ENCODE data around the gene PTAFR. TPM values are rescaled to one million over a fixed set of nuclear protein-coding genes. Genes with fewer than 3 reads are reported as not detected.

Gene PTAFR
- polyA plus RNA-seq, 4 donors: 2.3 to 3.9 (median 2.7) TPM

DNA sequence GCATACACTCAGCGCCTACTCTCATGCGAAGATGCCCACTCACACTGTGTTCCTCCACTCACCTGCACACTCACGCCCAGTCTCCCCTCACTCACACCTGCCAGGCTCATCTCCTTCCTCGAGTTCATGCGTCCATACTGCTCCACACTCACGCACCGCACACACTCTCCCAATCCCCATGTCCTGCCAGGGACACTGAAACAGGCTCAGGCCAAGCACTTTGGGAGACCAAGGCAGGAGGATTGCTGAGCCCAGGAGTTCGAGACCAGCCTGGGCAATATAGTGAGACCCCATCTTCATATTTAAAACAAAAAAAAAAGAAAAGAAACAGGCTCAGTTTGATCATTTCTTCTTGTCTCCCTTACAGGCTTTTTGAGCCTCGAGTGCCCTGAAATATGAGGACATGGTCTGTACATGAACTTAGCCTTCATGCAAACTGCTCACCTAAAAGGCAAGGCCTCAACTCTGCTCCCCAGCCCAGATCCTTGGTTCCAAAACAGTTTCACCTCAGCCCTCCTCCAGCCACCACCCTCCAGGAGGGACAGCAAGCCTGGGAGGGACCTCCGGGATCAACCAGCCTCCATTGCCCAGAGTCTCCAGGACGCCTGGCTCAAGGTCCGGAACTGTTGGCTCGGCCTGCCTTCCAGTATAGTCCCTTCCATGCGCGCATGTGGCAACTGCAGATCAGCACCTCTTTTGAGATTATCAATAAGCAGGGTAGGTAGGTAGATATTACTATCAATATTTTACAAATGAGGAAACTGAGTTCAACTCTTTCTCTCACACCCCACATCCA is 2.4 kb upstream of the PTAFR start:
- no peak for DNase-seq (ENCODE audit: low read depth in 4 of 4, low spot score in 3 of 4)

DNA sequence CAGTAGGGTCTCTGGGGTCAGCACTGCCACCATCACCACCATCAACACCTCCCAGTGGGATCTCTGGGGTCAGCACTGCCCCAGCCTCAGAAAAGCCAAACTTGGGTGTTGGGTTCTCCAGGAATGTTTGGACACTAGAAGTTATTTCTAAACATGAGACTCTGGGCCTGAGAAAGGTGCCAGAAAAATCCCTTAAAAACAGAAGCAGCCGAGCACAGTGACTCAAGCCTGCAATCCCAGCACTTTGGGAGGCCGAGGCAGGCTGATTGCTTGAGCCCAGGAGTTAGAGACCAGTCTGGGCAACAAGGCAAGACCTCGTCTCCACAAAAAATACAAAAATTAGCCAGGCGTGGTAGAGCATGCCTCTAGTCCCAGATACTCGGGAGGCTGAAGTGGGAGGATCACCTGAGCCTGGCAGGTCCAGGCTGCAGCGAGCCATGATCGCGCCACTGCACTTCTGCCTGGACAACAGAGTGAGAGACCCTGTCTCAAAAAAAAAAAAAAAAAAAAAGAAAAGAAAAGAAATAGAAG is 470 bp downstream of the PTAFR start:
- no peak for DNase-seq (ENCODE audit: low read depth in 4 of 4, low spot score in 3 of 4)

DNA sequence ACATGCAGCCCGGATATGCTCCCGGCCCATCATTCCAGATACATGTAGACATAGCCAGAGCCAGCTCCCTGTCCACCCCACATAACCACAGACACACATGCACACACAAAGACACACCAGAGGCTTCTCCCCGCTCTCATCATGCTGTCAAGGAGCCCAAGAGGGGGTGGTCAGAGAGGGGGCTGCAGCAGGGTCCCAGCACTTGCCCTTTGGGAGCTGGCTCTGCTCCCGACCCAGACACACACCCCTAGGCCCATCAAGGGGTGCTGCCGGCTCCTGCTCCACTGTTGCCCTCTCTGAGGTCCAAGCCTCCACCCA is 2.6 kb downstream of the PTAFR start:
- DNase-seq (ENCODE audit: low read depth in 4 of 4, low spot score in 3 of 4): no peak

DNA sequence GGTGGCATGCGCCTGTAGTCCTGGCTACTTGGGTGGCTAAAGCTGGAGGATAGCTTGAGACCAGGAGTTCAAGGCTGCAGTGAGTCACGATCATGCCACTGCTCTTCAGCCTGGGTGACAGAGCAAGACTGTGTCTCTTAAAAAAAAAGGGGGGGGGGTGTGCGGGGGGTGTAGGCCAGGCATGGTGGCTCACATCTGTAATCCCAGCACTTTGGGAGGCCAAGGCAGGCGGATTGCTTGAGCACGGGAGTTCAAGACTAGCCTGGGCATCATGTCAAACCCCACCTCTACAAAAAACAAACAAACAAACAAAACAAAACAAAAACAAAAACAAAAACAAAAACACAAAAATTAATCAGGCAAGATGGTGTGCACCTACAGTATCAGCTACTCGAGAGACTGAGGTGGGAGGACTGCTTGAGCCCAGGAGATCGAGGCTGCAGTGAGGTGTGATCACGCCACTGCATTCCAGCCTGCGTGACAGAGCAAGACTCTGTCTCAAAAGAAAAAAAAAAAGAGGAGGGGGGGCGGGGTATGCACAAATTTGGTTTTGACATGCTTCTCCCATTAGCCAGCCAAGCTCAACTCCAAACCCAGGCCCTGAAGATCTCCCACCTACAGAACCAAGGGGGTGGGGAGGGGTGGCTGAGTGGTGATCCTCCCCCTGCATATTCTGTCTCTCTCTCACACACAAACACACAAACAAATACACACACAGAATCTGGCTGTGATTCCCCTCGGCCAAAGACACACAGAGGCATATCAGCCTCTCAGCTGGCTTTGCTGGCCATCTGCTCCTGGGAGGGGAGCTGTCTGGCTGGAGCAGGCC is 3.1 kb downstream of the PTAFR start:
- no peak for DNase-seq (ENCODE audit: low read depth in 4 of 4, low spot score in 3 of 4)

DNA sequence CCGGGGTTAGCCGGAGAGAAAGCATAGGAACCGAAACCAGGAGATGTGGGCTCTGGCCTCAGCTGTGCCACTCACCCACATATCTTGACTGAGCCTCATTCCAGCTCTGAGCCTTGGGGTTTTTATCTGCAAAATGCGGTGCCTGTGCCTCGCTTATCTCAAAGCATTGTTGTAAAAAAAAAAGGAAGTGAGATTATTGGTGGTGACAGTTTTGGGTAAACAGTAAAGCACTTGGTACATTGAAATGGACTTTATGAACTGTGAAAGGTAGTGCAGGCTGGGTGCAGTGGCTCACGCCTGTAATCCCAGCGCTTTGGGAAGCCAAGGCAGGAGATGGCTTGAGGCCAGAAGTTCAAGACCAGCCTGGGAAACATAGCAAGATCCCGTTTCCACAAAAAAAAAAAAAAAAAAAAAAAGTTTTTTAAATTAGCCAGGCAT is 3.8 kb downstream of the PTAFR start:
- DNase-seq (ENCODE audit: low read depth in 4 of 4, low spot score in 3 of 4): no peak

DNA sequence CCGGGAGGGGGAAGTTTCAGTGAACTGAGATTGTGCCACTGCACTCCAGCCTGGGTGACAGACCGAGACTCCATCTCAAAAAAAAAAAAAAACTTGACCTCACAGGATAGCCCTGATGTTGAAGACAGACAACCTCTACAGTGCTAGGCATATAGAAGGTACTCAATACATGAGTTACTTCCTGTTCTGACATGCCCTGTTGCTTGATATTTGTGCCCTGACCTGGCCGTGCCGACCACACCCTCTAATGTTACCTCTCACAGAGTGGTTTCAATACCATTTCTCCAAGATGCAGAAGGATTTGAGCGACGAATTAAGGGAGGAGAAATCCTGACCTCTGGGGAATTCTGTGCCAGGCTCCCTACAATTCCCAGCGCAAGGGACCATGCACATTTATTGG is 5.2 kb downstream of the PTAFR start:
- no peak for DNase-seq (ENCODE audit: low read depth in 4 of 4, low spot score in 3 of 4)

DNA sequence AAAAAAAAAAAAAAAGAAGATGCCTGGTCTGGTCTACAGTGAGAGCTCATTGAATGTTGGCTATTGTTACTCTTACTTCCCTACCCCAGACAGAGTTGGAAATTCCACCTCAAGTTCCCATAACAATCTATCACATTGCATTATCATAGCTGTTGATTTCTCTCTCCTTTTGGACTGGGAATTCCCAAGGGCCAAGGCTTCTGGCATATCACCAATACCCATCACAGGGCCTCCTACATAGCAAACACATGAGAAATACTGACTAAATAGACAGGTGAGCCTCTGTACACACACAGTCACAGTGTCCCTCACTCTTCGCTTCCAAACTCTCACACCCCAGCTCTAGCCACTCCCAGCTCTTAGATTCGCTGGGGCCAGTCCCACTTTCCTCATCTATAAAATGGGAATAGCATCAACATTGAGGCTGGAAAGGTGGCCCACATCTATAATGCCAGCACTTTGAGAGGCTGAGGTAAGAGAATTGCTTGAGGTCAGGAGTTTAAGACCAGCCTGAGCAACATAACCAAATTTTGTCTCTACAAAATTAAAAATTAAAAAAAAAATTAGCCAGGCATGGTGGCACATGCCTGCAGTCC is 6.4 kb downstream of the PTAFR start:
- DNase-seq (ENCODE audit: low read depth in 4 of 4, low spot score in 3 of 4): no peak

DNA sequence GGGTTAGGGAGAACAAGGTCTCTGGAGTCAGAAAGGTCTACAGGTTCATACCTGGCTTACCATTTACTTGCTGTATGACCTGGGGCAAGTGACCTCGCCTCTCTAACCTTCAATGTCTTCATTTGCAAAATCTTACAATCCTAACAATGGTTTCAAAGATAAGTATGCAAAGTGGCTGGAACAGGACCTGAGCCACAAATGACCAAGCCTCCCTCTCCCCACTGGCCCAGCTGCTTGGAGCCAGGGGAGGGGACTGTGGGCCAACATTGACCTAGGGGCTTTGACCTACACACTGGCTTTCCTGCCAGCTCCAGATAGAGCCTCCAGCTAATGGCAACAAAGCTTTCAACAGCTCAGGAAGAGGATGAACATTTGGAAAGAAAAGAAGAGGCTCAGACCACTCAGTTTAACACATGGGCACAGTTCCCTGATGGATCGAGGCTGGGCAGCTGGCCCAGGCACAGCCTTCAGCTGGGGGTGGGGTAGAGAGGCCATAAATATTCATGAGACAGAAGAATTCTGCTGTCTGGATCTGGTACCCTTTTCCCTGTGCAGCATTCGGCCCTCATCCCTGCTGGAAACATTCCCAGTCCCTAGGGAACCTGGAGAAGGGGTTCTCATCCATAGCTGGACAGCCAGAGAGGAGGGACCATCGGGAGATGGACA is 12.9 kb downstream of the PTAFR start:
- DNase-seq (ENCODE audit: low read depth in 4 of 4, low spot score in 3 of 4): no peak

DNA sequence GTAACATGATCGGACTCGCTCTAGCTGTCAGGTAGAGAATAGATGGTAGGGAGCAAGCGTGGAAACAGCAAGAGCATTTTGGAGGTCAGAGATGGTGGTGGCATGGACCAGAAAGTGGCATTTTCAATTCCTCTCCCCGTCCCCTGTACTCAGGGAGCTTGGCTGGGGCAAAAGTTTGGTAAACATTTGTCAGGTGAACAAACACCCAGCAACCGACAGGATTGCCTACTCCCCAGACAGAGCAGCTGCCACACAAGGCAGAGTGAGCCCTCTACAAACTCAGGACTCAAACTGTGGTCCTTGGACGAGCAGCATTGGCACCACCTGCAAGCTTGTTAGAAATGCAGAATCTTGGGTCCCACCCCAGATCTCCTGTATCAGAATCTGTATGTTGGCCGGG is 14.3 kb downstream of the PTAFR start:
- no peak for DNase-seq (ENCODE audit: low read depth in 4 of 4, low spot score in 3 of 4)

DNA sequence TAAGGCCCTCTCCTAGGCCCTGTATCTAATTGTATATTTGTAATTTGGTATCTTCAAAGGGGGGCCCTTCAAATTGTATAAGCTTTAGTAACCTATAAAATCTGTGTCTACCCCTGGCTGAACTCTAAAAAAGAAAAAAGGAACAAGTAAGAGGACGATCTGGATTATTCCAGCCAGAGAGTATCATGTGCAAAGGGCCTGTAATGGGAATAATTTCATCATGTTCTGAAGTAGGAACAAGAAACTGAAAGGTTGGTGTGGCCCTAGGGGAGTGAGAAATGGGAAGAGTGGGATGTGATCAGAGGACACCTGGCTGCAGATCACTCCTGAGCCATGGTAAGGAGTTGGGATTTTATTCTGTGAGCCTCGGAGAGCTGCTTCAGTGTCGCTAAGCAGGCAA is 14.7 kb downstream of the PTAFR start:
- no peak for DNase-seq (ENCODE audit: low read depth in 4 of 4, low spot score in 3 of 4)

DNA sequence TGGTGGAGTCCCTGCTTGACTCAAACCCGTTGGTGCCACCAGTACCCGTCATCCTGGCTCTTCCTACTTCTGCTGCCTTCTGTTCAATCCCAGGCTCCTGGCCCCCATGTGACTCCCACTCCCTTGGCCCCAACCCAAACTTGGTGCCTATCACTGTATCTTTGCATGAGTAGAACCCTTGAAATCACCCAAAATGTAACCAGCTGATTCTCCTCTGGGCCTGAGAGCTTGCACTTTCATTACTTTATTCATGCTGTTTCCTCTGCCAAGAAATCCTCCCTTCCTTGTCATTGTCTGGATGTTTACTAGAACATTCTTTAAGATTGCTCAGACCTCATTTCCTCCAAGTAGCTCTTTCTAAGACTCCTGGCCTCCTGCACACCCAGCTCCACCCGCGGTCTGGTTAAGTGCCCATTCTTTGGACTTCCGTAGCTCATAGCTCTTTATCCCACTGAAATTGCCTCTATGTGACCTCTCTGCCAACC is 15.7 kb downstream of the PTAFR start:
- DNase-seq (ENCODE audit: low read depth in 4 of 4, low spot score in 3 of 4): no peak

DNA sequence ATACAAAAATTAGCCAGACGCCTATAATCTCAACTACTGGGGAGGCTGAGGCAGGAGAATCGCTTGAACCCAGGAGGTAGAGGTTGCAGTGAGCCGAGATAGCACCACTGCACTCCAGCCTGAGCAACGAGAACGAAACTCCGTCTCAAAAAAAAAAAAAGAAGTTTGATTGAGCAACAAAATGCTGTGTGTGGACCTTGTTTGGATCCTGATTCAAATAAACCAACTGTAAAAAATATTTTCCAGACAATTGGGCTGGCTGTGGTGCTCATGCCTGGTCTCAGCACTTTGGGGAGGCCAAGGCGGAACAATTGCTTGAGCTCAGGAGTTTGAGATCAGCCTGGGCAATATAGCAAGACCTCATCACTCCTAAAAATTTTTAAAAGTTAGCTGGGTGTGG is 16.8 kb downstream of the PTAFR start:
- DNase-seq (ENCODE audit: low read depth in 4 of 4, low spot score in 3 of 4): no peak

DNA sequence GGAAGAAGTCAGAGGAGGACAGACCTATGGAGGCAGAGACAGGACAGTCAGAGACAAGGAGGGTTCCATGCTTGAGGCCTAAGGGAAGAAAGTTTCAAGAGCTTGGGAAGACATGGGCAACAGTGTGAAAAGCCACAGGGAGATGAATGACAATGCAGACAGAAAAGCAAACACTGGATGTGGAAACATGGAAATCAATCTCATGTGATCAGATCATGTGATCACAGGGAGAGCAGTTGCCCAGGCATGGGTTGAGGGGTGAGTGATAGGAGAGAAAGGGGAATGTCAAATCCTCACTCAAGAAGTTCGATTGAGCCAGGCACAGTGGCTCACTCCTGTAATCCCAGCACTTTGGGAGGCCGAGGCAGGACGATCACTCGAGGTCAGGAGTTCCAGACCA is 17.2 kb downstream of the PTAFR start:
- DNase-seq (ENCODE audit: low read depth in 4 of 4, low spot score in 3 of 4): no peak

DNA sequence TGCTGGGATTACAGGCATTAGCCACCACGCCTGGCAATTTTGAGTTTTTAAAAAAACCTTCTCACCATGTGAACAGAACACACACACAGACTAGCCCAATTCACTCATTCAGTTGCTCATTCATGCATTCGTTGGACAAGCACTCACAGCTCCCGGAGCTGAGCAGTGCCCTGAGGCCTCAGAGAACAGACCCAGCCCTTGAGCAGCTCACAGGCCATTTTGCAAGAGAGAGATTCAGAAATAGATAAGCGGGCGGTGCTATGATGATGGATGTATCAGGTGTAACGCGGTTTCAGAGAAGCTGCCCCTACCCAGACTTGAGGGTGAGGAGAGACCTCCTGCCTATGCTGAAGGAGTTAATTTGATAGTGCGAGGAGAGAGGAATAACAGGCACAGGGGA is 18.6 kb downstream of the PTAFR start:
- no peak for DNase-seq (ENCODE audit: low read depth in 4 of 4, low spot score in 3 of 4)

DNA sequence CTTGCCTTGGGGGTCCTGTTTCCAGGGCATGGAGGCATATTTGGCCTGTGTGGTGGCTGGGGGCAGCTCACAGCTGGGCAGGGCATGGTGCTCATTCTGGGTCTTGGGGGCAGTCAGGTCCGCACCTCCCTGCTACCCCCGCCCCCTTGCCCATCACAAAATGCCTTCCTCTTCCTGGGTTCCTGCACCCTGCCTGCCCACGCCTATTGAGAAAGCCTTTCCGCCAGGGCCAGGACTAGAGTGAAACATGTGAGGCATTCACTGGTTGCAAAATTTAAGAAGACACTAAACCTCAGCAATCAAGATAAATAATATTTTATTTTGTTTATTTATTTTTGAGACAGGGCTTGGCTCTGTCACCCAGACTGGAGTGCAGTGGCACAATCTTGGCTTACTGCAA is 19.7 kb downstream of the PTAFR start:
- no peak for DNase-seq (ENCODE audit: low read depth in 4 of 4, low spot score in 3 of 4)

DNA sequence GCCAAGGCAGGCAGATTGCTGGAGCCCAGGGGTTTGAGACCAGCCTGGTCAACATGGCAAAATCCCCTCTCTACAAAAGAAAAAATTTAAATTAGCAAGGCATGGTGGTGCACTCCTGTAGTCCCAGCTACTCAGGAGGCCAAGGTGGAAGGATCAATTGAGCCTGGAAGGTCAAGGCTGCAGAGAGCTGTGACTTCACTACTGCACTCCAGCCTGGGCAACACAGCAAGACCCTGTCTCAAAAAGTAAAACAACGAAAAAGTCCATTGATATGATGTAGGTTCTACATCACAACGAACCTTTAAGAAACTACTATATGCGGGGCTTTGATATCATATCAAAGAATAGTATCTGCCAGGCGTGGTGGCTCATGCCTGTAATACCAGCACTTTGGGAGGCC is 20.9 kb downstream of the PTAFR start:
- no peak for DNase-seq (ENCODE audit: low read depth in 4 of 4, low spot score in 3 of 4)

DNA sequence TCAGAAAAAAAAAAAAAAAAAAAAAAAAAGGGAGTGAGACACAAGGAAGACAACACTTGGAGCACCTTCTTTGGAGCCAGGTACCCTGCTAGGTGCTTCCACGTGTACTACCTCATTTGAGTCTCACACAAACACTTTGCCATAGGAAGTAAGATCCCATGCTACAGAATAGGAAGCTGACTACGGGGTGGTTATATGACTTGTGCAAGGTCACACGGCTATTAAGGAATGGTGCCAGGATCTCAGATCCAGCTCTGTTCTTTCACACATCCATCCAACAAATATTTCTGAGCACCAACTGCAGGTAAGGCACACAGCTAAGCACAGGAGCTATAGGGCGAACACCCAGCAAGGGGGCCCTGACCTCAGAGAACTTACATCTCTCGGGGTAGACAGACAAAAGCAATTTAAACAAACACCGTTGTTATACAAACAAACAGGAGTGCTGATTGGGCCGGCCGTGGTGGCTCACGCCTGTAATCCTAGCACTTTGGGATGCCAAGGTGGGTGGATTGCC is 22.4 kb downstream of the PTAFR start:
- DNase-seq (ENCODE audit: low read depth in 4 of 4, low spot score in 3 of 4): no peak

DNA sequence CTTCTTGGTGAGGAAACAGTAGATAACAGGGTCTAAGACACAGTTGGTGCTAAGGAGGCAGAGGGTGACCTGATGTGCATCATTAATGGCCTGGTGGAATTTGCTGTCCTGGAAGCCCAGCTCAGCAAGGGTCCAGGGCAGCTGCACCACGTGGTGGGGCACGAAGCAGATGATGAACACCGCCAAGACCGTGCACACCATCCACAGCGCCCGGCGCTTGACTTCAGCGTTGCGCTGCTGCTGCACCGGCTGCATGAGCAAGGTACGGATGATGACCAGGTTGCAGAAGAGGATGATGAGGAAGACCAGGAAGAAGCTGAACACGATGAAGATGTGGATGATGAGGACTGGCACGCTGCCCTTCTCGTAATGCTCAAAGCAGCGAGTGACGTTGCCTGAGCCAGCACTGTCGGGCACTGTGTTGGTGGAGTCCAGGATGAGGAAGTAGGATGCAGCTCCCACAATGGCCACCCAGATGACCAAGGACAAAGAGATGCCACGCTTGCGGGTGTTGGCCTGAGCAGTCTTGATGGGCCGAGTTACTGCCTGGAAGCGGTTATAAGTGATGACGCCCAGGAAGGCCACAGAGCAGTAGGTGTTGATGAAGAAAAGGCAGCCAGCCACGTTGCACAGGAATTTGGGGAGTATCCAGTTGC is 26.2 kb downstream of the PTAFR start:
- no peak for DNase-seq (ENCODE audit: low read depth in 4 of 4, low spot score in 3 of 4)

DNA sequence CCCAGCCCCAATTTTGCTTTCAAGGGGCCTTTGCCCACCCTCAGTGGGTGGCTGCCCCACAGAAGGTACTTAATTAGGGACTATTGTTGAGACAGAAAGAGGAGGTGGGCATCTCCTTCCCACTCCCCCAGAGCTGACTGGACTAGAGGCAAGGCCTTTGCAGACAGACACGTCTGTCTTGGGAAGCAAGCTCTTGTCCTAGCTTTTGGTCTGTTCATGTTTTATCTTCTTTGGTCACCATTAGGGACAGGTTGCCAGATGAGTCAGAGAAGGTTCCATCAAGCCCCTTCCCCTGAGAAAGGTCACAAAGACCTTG is 27.7 kb downstream of the PTAFR start:
- no peak for DNase-seq (ENCODE audit: low read depth in 4 of 4, low spot score in 3 of 4)

Data from right renal pelvis (tissue), 4 donors.